ENCODE measurements around the gene GALNT10.

DNA sequence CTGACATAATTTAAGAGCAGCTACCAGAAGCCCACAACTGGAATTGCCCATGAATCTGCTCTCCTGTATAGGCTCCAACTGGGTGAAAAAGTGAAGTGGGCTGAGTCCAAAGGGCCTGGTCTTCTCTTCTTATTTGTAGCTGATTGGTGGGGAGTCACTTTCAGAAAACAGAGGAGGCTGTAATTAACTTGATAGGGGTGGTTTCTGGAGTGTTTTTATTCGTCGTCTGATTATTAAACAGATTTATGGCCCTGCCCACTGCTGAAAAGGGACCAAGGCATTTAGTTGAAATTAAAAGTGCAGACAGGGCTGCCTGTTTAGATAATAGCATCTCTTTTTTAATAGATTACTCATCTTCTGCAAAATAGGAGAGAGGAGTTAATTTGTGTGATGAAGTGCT is 174.2 kb downstream of the GALNT10 start:
- no peak for TF ChIP-seq ZNF274 (IDR thresholded peaks at IDR 0.05; ENCODE audit: low read depth, low read length)
- no peak for TF ChIP-seq SUZ12 (IDR thresholded peaks at IDR 0.05; ENCODE audit: extremely low read depth, insufficient read depth, insufficient read length)
- TF ChIP-seq YY1 (IDR thresholded peaks at IDR 0.05; ENCODE audit: insufficient read depth, insufficient read length) = no peak

Data from NT2/D1 (cell line).